Ascending aorta (tissue), 2 donors: ENCODE data around the gene PIEZO1. TPM values are rescaled to one million over a fixed set of nuclear protein-coding genes. Genes with fewer than 3 reads are reported as not detected.

Experiments used
- DNase-seq, 2 donors: peaks; one replicate each; pipeline ENCODE4 v3.0.0-alpha.2; 2019; ENCODE audit warnings: low spot score in 2 of 2
- H3K27ac ChIP-seq, 2 donors: fragments of 200-600 bp; sonication (generic); one replicate each; pipeline ENCODE4 v1.5.1; 2016 to 2017; ENCODE audit warnings: mild to moderate bottlenecking in 1 of 2
- H3K27me3 ChIP-seq: fragments of 200-600 bp; sonication (generic); one replicate; pipeline ENCODE4 v1.5.1; 2017
- H3K36me3 ChIP-seq, 2 donors: fragments of 200-600 bp; sonication (generic); one replicate each; pipeline ENCODE4 v1.5.1; 2016
- H3K4me1 ChIP-seq, 2 donors: fragments of 200-600 bp; sonication (generic); one replicate each; pipeline ENCODE4 v1.5.1; 2016 to 2017; ENCODE audit warnings: mild to moderate bottlenecking in 1 of 2
- H3K4me3 ChIP-seq, 2 donors: fragments of 200-600 bp; sonication (generic); one replicate each; pipeline ENCODE4 v1.5.1; 2016 to 2017; ENCODE audit warnings: mild to moderate bottlenecking in 1 of 2
- H3K9me3 ChIP-seq, 2 donors: fragments of 200-600 bp; sonication (generic); one replicate each; pipeline ENCODE4 v1.5.1; 2016
- CTCF ChIP-seq, 3 experiments: fragments of 200-600 bp in 2 of 3; fragments of 450-650 bp in 1 of 3; sonication (generic) in 2 of 3; IDR thresholded peaks; one replicate each; pipeline ENCODE4 v1.5.1; 2016 to 2019; ENCODE audit warnings: antibody characterized with exemption in 3 of 3, mild to moderate bottlenecking in 1 of 3, moderate library complexity in 1 of 3
- intact Hi-C: fragments of 100-400 bp; cut with DNase I; formaldehyde crosslinking; loops from one replicate; pipeline ENCODE4 v1.15.1; 2023
- total RNA-seq: library from RNA; depleted of rRNA; stranded (reverse); fragments of >200 nt; gene quantifications from one replicate; pipeline ENCODE4 v1.1.0, GENCODE V29; 2016

PIEZO1 gene
- total RNA-seq, 1 donor from 2014 or later, result 428 TPM

DNA sequence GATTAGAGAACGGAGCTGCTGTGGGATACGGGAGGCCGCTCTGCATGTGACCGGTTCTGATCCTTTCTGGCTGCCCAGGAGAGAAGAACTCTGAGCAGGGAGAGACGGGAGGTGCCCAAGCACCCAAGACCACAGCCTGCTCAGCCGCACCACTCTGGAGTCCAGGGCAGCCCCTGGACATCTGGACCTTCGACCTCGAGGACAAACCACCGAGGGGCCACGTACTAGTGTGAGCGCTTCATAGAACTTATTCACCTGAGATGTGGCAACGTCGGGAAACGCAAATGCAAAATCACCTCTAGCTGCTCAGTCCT lies 84.7 kb downstream of the PIEZO1 start:
- DNase-seq, result no peak
- Histone ChIP-seq H3K27me3 (no peaks in the 10 kb centered on the region), H3K36me3 (peaks cover 32 to 43% of the 10 kb centered on the region in 2 donors), H3K9me3 (no peaks in the 10 kb centered on the region), H3K27ac (no peak overlapping the region), H3K4me3 (no peak overlapping the region), H3K4me1 (peaks cover 7% of the 10 kb centered on the region in 2 donors)
- intact Hi-C loops, result no loop called here
- TF ChIP-seq CTCF (IDR thresholded peaks at IDR 0.05), result no peak

- Histone ChIP-seq H3K27me3 (no peaks in the 10 kb centered on the region), H3K36me3 (peaks cover 32 to 43% of the 10 kb centered on the region in 2 donors), H3K27ac (no peak overlapping the region), H3K4me3 (no peak overlapping the region), H3K9me3 (no peaks in the 10 kb centered on the region), H3K4me1 (peaks cover 0 to 3% of the 10 kb centered on the region in 2 donors)
- no peak for DNase-seq
- TF ChIP-seq CTCF (IDR thresholded peaks at IDR 0.05), result no peak
- intact Hi-C loops, result no loop called here
Measured at GRCh38 chr16:88699180-88699579, 85.8 kb downstream of the PIEZO1 start.

GRCh38 chr16:88698646-88699045 lies 86.4 kb downstream of the PIEZO1 start:
- intact Hi-C loops, result no loop called here
- peaks cover 0 to 3% of the 10 kb centered on the region in 2 donors for H3K4me1 ChIP-seq
- no peaks in the 10 kb centered on the region for H3K27me3 ChIP-seq
- no peak for DNase-seq
- no peak overlapping the region for H3K27ac ChIP-seq
- no peak overlapping the region for H3K4me3 ChIP-seq
- H3K36me3 ChIP-seq, result peaks cover 32 to 43% of the 10 kb centered on the region in 2 donors
- H3K9me3 ChIP-seq, result no peaks in the 10 kb centered on the region
- TF ChIP-seq CTCF (IDR thresholded peaks at IDR 0.05), result no peak

DNA sequence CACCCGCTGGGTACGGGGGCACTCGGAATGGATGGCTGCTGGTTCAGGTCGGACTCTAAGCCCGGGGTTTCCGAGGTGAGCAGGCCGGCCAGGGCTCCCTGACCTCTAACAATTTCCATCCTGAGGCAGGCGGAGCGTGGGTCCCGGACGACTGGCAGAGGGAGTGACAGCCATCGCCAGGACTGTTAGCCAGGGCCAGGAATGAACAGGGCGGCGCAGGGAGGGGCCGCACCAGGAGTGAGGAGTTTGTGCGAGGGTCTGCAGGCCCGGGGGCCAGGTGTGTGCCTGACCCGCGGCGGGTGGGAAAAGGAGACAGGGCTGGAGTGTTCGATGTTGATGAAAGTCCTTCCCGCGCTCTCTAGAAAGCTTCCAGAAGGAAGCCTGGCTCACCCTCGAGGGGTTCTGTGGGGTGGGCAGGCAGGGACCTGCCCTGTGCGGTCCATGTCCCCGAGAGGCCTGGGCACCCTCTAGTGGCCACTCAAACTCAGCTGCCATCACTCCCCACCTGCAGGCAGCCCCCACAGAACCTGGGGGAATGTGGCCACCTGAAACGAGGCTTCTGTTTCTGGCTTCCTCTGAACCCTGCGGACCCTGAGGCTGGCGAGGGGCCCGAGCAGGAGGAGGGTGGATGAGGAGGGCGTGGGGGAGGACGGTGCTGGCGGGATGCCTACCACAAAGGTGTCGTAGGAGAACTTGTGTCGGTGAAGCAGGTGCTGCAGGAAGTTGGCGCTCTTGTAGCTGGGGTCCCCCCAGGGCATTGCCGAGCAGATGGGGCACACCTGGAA lies 87.0 kb downstream of the PIEZO1 start:
- Histone ChIP-seq H3K27ac (no peak overlapping the region), H3K4me1 (peaks cover 0 to 3% of the 10 kb centered on the region in 2 donors), H3K4me3 (no peak overlapping the region), H3K27me3 (no peaks in the 10 kb centered on the region), H3K36me3 (peaks cover 32 to 43% of the 10 kb centered on the region in 2 donors), H3K9me3 (no peaks in the 10 kb centered on the region)
- TF ChIP-seq CTCF (IDR thresholded peaks at IDR 0.05), result no peak
- DNase-seq, result no peak
- intact Hi-C loops, result no loop called here

- Histone ChIP-seq H3K27me3 (no peaks in the 10 kb centered on the region), H3K9me3 (no peaks in the 10 kb centered on the region), H3K27ac (no peak overlapping the region), H3K36me3 (peaks cover 32 to 43% of the 10 kb centered on the region in 2 donors), H3K4me1 (peaks cover 0 to 3% of the 10 kb centered on the region in 2 donors), H3K4me3 (no peak overlapping the region)
- DNase-seq, result no peak
- intact Hi-C loops, result no loop called here
- TF ChIP-seq CTCF (IDR thresholded peaks at IDR 0.05), result no peak
Measured at GRCh38 chr16:88697116-88697830, 87.7 kb downstream of the PIEZO1 start.
